Measurements from ENCODE around the gene DLGAP4.

The DLGAP4 gene

DNA sequence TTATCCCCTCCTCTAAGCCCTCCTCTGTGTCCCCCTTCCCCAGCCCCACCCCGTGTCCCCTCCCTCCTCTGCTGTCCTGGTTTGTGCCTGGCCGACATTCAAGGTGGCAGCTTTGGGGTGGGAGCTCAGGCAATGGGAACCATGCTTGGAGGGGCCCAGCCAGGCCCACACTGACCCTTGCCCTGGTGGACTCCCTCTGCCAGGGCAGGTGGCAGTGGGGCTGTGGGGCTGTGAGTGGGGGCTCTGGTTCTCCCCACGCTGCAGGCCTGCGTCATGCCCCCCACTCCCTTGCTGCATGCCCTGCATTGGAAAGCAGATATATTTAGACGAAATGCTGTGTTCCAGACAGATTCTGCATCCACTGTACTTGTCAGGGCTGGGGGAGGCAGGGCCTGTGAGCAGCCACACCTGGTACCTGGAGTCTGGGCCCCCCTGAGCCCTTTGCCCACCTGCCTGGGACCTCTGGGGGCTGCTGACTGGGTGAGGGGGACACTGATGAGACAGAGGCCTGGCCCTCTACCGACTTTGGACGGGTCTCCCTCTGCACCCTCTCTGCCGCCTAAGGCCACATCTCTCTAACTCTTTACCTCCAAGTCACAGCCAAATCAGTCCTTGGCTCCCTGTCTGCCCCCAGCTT lies 14.2 kb downstream of the DLGAP4 start:
- Mint-ChIP-seq H3K36me3 (no peaks in the 10 kb centered on the region), H3K27me3 (peaks cover 9% of the 10 kb centered on the region), H3K4me3 (no peak overlapping the region), H3K9me3 (peaks cover 2% of the 10 kb centered on the region), H3K4me1 (no peaks in the 10 kb centered on the region), H3K27ac (no peak overlapping the region)
- CTCF ChIA-PET = no interaction called here
- DNase-seq = no peak

DNA sequence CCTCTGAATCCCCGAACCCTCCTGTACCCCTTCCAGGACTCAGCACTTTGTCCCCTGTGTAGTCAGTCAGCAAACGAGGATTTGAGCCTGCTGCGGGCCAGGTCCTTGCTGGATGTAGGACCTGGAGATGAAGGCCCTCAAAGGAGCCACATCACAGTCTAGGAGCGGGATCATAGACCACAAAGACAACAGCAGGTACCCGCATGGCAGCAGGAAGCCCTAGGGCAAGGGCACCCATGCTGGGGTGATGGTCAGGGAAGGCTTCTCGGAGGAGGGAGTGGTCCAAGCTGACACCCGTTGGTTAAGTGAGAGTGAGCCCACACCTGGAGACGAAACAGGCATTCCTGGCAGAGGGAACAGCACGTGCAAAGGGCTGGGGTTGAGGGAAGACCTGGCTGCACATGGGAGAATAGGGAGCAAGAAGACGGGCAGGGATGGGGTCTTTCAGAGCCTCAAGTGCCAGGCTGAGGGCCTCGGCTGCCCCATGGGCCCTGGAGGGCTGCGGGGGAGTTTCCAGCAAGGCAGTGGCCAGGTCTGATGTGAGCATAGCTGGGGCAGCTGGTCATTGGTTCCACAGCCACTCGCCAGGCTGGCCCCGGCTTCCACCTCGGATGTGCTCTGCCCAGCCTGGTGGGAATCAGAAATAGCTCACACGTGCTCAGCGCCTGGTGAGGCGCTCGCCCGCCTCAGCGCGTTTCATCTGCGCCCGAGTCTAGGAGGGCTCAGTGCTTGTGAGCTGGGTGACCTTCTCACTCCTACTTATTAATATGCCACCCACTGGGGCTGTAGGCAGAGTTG lies 15.0 kb downstream of the DLGAP4 start:
- CTCF ChIA-PET = no interaction called here
- Mint-ChIP-seq H3K27me3 (peaks cover 9% of the 10 kb centered on the region), H3K27ac (no peak overlapping the region), H3K9me3 (peaks cover 4% of the 10 kb centered on the region), H3K36me3 (no peaks in the 10 kb centered on the region), H3K4me1 (no peaks in the 10 kb centered on the region), H3K4me3 (no peak overlapping the region)
- no peak for DNase-seq

DNA sequence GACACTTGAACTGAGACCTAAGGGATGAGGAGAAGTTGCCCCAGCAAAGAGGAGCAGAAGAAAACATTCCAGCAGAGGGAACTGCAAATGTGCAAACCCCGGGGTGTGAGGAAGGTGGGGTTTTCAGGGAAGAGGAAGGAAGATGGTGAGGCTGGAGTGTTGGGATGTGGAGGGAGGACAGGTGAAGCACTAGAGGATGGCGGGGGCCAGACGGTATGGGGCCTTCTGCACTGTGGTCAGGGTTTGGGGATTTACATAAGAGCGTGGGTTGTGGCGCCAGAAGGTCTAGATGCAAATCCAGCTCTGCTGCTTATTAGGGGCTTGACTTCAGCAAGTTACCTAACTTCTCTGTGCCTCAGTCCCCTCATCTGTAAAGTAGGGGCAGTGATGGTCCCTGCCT lies 16.0 kb downstream of the DLGAP4 start:
- no peak overlapping the region for H3K27ac Mint-ChIP-seq
- H3K36me3 Mint-ChIP-seq = no peaks in the 10 kb centered on the region
- H3K9me3 Mint-ChIP-seq = peaks cover 5% of the 10 kb centered on the region
- CTCF ChIA-PET = no interaction called here
- H3K4me1 Mint-ChIP-seq = no peaks in the 10 kb centered on the region
- no peak overlapping the region for H3K4me3 Mint-ChIP-seq
- no peak for DNase-seq
- peaks cover 8% of the 10 kb centered on the region for H3K27me3 Mint-ChIP-seq

DNA sequence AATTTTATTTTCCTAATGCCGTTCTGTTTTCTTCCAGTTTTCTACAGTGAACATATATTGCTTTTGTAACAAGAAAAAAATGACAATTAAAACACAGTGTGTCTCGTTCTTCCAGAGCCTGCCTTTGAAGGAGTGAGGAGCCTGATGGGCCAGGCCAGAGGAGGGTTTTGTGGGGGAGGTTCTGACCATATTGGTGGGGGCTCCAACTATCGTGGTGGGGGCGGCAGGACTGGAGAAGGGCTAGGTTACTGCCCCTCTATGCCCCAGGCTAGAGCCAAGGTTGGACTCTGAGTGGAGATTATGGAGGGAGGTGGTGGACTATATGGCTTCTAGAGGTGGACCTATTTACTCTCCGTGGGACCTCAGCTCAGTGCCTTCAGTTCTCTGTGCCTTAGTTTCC lies 24.0 kb downstream of the DLGAP4 start:
- CTCF ChIA-PET = no interaction called here
- Mint-ChIP-seq H3K4me1 (no peaks in the 10 kb centered on the region), H3K4me3 (no peak overlapping the region), H3K36me3 (no peaks in the 10 kb centered on the region), H3K27ac (no peak overlapping the region), H3K9me3 (peaks cover 5% of the 10 kb centered on the region), H3K27me3 (peaks cover 49% of the 10 kb centered on the region)
- no peak for DNase-seq

DNA sequence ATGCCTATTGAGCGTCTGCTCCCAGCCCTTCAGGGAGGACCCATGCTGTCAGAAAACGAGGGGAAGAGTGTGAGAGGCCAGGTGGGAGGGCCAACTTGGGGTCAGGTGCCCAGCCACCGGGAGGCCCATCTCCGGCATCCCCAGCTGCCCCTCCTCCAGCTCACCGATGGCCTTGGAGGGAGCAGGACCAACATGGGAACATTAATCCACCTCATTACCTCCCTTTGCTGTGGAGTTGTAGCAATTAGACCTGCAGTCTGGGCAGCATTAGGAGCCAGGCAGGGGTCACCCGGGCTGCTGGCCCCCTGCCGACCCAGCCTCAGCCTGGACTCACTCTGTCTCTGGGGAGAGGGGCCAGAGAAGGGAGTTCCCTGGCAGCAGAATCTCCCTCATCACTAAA lies 25.1 kb downstream of the DLGAP4 start:
- Mint-ChIP-seq H3K9me3 (peaks cover under 1% of the 10 kb centered on the region), H3K27ac (no peak overlapping the region), H3K4me3 (no peak overlapping the region), H3K27me3 (peaks cover 55% of the 10 kb centered on the region), H3K36me3 (no peaks in the 10 kb centered on the region), H3K4me1 (no peaks in the 10 kb centered on the region)
- CTCF ChIA-PET = no interaction called here
- no peak for DNase-seq

DNA sequence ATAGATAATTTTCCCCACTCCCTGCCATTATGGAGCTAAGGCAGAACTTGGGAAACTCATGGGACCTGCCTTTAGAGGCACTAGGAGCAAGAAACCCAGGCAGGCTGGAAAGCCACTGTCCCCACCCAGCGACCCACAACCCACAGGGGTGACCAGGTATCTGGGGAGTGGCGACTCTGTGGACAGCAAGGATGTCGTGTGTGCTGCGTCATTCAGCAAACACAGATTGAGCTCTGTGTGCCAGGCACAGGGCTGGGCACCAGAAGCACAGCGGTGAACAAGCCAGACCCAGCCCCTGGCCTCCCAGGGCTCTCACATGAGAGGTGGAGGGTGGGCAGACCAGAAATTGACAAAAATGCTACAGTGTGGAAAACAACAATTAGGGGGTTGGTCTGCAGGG lies 27.7 kb downstream of the DLGAP4 start:
- CTCF ChIA-PET = no interaction called here
- Mint-ChIP-seq H3K36me3 (no peaks in the 10 kb centered on the region), H3K9me3 (no peaks in the 10 kb centered on the region), H3K4me1 (no peaks in the 10 kb centered on the region), H3K4me3 (no peak overlapping the region), H3K27ac (no peak overlapping the region), H3K27me3 (peaks cover 65% of the 10 kb centered on the region)
- no peak for DNase-seq

DNA sequence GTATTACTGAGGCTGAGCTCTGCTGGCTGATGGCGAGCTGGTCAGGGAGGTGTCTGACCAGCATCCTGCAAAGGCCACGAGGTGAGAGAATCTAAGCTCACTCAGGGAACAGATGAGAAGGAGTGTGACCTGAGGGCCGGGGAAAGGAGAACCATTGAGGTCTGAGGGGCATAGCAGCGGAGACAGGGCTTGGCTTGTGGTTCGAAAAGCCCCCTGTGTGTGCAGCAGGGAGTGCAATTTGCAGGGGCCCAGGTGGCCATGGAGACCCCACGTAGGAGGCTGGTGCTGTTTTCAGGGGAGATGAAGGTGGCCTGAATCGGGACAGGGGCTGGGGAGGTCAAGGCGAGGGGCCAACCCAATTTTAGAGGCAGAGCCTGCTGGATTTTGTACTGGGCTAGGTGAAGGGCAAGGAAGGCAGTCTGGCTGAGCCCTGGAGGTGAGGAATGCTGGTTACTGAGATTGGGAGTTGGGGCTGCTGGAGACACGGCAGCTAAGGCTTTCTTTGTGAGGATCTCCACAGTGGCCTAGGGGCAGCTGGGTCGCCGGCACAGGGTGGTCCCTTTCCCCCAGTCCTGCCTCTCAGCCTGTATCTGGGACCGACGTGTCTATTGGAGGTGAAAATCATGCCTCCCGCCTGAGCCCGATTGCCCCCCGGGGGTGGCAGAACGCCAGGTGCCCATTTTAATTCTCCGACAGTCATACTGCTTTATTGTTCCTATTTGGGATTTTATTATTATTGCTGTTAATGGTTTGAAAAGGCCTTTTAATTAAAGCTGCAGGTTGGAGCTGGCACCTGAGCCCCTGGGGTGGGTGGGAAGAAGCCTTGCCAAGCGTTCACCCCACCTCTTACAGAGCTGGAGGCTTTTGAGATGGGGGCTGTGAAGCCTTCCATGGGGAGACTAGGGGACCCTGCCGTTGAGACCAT lies 28.4 kb downstream of the DLGAP4 start:
- H3K9me3 Mint-ChIP-seq = no peaks in the 10 kb centered on the region
- H3K27me3 Mint-ChIP-seq = peaks cover 67% of the 10 kb centered on the region
- DNase-seq = no peak
- H3K27ac Mint-ChIP-seq = no peak overlapping the region
- no peak overlapping the region for H3K4me3 Mint-ChIP-seq
- H3K36me3 Mint-ChIP-seq = no peaks in the 10 kb centered on the region
- no peaks in the 10 kb centered on the region for H3K4me1 Mint-ChIP-seq
- CTCF ChIA-PET = interaction anchor here (1.0 kb wide), 1 partner anchor 105 kb away, joined by 3 read pairs; no protein-coding TSS in a partner anchor

DNA sequence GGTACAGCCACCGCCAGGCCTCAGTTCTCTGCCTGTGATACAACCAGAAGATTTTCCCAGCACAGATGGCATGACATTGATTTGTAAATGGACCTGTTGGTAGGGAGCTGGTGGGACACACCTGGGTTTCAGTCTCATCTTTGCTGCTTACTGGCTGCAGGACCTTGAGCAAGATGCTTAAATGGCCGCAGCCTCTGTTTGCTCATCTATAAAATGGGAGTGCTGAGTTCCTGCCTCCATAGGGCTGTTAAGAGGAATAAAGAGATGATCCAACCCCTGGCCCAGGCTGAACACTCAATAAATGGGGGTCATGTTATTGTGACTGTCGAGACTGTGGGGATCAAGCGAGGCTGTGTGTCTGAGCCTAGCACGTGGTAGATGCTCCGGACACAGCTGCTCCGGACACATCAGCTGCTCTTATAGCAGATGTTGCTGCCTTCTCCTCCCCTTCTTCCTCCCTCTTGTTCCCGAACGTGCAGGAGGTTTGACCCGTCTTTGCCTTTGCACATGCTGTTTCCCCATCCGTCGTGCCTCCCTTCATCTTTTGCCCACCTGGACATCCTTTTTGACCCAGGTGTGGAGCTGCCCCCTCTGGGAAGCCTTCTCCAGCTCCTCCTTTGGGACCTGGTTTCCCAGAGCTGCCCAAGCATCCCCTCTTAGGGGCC lies 29.2 kb downstream of the DLGAP4 start:
- DNase-seq = no peak
- CTCF ChIA-PET = interaction anchor here (1.0 kb wide), 1 partner anchor 104 kb away, joined by 3 read pairs; no protein-coding TSS in a partner anchor
- Mint-ChIP-seq H3K4me3 (no peak overlapping the region), H3K36me3 (no peaks in the 10 kb centered on the region), H3K27me3 (peaks cover 67% of the 10 kb centered on the region), H3K27ac (no peak overlapping the region), H3K4me1 (no peaks in the 10 kb centered on the region), H3K9me3 (no peaks in the 10 kb centered on the region)

DNA sequence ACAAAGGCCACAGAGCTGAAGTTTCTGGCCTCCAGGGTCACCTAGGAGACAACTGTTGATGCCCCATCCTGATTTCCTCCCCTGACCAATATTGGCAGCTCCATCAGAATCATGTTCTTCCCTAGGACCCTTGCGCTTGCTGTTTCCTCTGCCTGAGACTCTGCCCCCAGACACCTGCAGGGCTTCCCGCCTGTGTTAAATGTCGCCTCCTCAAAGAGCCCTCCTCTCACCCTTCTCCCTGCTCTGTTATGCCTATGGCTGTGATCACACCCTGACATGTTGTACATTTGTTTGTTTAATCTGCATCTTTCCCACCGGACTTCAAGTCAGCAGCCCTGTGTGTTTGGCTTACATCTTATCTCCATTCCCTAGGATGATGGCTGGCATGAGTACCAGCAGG lies 30.1 kb downstream of the DLGAP4 start:
- Mint-ChIP-seq H3K4me3 (no peak overlapping the region), H3K36me3 (no peaks in the 10 kb centered on the region), H3K9me3 (no peaks in the 10 kb centered on the region), H3K27me3 (peaks cover 65% of the 10 kb centered on the region), H3K4me1 (no peaks in the 10 kb centered on the region), H3K27ac (no peak overlapping the region)
- no peak for DNase-seq
- CTCF ChIA-PET = no interaction called here

DNA sequence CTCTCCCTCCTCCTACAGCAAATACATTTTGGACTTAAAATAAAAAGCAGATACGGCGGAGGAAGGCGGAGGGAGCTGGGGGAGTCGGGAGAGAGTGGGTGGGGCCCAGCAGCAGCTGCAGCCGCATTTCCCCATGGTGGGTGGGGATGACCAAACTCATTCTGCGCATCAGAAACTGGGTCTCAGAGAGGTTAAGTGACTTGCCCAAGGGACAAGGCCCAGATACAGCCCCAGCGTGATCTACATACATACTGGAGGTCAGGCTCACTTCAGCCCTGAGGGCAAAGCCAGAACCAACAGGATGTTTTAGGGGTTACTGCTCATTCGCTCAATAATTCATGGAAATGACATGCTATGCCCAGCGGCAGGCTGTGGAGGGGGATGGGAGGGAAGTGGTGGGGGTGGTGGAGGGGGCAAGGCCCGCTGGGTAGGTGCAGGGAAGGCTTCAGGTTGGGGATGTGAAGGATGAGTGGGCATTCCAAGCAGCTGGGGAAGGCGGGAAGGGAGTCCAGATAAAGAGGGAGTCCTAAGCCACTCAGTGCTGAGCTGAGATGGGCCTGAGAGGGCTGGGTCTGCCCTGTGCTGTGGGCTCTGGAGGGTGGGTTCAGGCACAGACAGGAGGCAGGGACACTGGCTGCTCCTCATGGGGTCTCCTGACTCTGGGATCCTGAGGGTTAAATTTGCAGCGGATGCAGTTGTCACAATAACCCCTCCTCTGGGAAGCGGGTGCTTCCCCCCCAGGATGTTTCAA lies 31.0 kb downstream of the DLGAP4 start:
- peaks cover 58% of the 10 kb centered on the region for H3K27me3 Mint-ChIP-seq
- H3K4me1 Mint-ChIP-seq = no peaks in the 10 kb centered on the region
- DNase-seq = no peak
- CTCF ChIA-PET = no interaction called here
- H3K4me3 Mint-ChIP-seq = no peak overlapping the region
- H3K9me3 Mint-ChIP-seq = no peaks in the 10 kb centered on the region
- H3K27ac Mint-ChIP-seq = no peak overlapping the region
- H3K36me3 Mint-ChIP-seq = no peaks in the 10 kb centered on the region

DNA sequence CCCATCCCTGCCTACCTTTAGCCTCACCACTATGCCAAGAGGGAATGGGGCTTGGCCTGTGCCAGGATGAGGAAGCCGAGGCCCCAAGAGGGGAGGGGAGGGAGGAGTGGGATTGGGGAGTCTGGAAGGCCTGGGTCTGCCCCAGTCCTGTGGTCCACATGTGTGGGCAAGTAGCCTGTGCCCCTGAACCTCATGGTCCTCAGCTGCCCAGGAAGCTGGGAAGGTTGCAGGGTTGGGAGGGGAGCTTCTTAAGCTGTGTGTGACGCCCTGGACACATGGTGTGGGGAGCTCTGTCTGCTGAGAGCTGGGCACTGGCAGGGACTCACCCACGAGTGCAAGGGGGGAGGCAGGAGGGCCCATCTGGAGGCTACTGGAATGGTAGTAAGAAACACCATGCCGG lies 31.7 kb downstream of the DLGAP4 start:
- Mint-ChIP-seq H3K4me1 (no peaks in the 10 kb centered on the region), H3K9me3 (no peaks in the 10 kb centered on the region), H3K36me3 (no peaks in the 10 kb centered on the region), H3K4me3 (no peak overlapping the region), H3K27ac (no peak overlapping the region), H3K27me3 (peaks cover 50% of the 10 kb centered on the region)
- CTCF ChIA-PET = no interaction called here
- no peak for DNase-seq

DNA sequence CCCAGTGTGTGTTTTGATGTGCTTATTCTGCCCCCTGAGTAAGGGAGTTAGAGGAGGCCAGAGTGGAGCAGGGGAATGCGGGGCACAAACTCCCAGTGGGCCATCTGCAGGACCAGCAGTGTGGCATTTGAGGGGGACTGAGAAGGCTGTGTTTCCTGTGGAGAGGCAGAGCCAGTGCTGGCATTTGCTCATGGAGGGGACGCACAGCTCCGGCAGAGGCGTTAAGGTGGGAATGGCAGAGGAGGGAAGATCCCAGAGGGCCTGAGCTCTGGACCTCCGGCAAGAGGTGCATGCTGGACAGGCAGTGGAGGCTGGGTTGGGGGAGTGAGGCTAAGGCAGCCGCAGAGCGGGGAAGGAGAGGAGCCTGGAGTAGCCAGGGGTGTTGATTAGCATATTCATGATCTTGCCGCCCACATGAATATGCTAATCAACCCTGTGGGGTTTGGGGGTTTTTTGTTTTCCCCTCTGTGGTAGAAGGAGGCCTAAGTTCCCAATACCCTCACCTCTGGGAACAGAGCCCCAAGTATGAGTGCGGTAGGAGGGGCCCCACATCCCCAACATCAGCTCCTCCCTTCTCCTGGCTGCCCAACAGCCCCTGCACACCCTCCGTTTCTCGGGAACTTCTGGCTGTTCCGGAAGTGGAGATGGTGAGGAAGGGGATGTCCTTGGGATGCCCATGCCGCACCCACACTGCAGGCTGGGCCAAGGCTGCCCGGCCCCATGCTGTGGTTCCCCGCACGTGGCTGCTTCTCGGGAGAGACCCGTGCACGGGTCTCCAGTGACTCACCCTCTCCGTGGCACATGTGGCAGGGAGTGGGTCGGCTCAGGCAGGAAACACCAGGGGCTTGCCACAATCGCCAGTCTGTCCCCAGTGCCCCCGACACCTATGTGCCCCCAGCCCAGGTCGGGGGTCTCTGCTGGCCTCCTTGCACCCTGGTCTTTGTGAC lies 33.8 kb downstream of the DLGAP4 start:
- Mint-ChIP-seq H3K9me3 (no peaks in the 10 kb centered on the region), H3K36me3 (no peaks in the 10 kb centered on the region), H3K4me1 (no peaks in the 10 kb centered on the region), H3K4me3 (no peak overlapping the region), H3K27me3 (peaks cover 30% of the 10 kb centered on the region), H3K27ac (no peak overlapping the region)
- CTCF ChIA-PET = no interaction called here
- DNase-seq = no peak

DNA sequence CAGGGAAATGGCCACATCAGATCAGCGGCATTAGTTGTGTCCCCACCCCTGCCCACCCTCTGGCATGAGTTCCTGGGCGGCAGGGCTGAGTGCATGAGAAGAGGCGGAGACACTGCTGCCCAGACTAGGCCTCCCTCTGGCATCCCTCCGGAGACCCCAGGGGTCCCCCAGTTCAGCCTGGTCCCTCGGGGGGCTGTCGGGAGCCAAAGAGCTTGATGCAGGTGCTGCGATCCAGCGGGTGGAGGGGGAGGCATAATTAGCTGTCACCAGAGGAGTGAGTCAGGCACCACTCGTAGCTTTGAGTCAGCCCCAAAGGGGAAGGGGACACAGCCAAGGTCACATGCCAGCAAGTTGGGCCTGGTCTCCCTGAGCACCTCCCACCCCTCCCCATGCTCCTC lies 34.5 kb downstream of the DLGAP4 start:
- CTCF ChIA-PET = no interaction called here
- no peak overlapping the region for H3K4me3 Mint-ChIP-seq
- H3K36me3 Mint-ChIP-seq = no peaks in the 10 kb centered on the region
- peaks cover 23% of the 10 kb centered on the region for H3K27me3 Mint-ChIP-seq
- H3K4me1 Mint-ChIP-seq = no peaks in the 10 kb centered on the region
- no peak overlapping the region for H3K27ac Mint-ChIP-seq
- H3K9me3 Mint-ChIP-seq = no peaks in the 10 kb centered on the region
- no peak for DNase-seq

All from activated naive CD4-positive, alpha-beta T cell treated with anti-CD3 and anti-CD28 coated beads, Interleukin-2, amount 10 ng/mL, durations not matched to agents 7 days and 5 days (primary cell).